H9 (cell line): ENCODE results near the gene MEP1A. TPM values are rescaled to one million over a fixed set of nuclear protein-coding genes. Genes with fewer than 3 reads are reported as not detected.

Experiments used
- DNase-seq: peaks from one replicate; pipeline ENCODE4 v3.0.0-alpha.2; 2017
- H2AFZ ChIP-seq: one replicate; pipeline ENCODE4 v1.6.1; 2013; ENCODE audit warnings: mild to moderate bottlenecking, low read length, control low read depth, moderate library complexity
- H2AK5ac ChIP-seq: 2 replicates; pipeline ENCODE4 v1.6.1; 2013; ENCODE audit warnings: low read length, control low read depth, mixed read lengths; ENCODE audit not compliant: insufficient read length
- H2BK120ac ChIP-seq: one replicate; pipeline ENCODE4 v1.6.1; 2013; ENCODE audit warnings: low read depth, mild to moderate bottlenecking, low read length, control low read depth, inconsistent platforms; ENCODE audit not compliant: poor library complexity, severe bottlenecking
- H2BK12ac ChIP-seq: 2 replicates; pipeline ENCODE4 v1.6.1; 2013; ENCODE audit warnings: low read length, control low read depth, mixed read lengths, low read depth; ENCODE audit not compliant: insufficient read length
- H2BK15ac ChIP-seq: 2 replicates; pipeline ENCODE4 v1.6.1; 2013; ENCODE audit warnings: low read depth, low read length, control low read depth
- H2BK20ac ChIP-seq: one replicate; pipeline ENCODE4 v1.6.1; 2013; ENCODE audit warnings: low read depth, mild to moderate bottlenecking, low read length, control low read depth, inconsistent platforms; ENCODE audit not compliant: poor library complexity, severe bottlenecking
- H2BK5ac ChIP-seq: 2 replicates; pipeline ENCODE4 v1.6.1; 2013; ENCODE audit warnings: low read length, control low read depth, mixed read lengths; ENCODE audit not compliant: insufficient read length
- H3K14ac ChIP-seq: 2 replicates; pipeline ENCODE4 v1.6.1; 2013; ENCODE audit warnings: low read length, control low read depth; ENCODE audit not compliant: insufficient read depth
- H3K18ac ChIP-seq: 2 replicates; pipeline ENCODE4 v1.6.1; 2013; ENCODE audit warnings: low read depth, mild to moderate bottlenecking, mixed read lengths, low read length, control low read depth; ENCODE audit not compliant: insufficient read length
- H3K23ac ChIP-seq: 2 replicates; pipeline ENCODE4 v1.6.1; 2013; ENCODE audit warnings: low read length, control low read depth, mixed read lengths, low read depth; ENCODE audit not compliant: insufficient read length
- H3K23me2 ChIP-seq: 2 replicates; pipeline ENCODE4 v1.6.1; 2013; ENCODE audit warnings: low read depth, mild to moderate bottlenecking, mixed read lengths, low read length, control low read depth; ENCODE audit not compliant: insufficient read length, poor library complexity, severe bottlenecking
- H3K27ac ChIP-seq: 2 replicates; pipeline ENCODE4 v1.5.1; 2013; ENCODE audit warnings: low read length, control low read depth, mixed read lengths, low read depth; ENCODE audit not compliant: insufficient read length
- H3K27me3 ChIP-seq: 2 replicates; pipeline ENCODE4 v1.6.1; 2013; ENCODE audit warnings: low read length, control low read depth, inconsistent platforms; ENCODE audit not compliant: insufficient read depth
- H3K4ac ChIP-seq: 2 replicates; pipeline ENCODE4 v1.6.1; 2013; ENCODE audit warnings: low read depth, mild to moderate bottlenecking, control low read depth, inconsistent platforms, low read length, moderate library complexity
- H3K4me1 ChIP-seq: 2 replicates; pipeline ENCODE4 v1.6.1; 2013; ENCODE audit warnings: low read length, control low read depth, inconsistent platforms; ENCODE audit not compliant: insufficient read depth
- H3K4me2 ChIP-seq: 2 replicates; pipeline ENCODE4 v1.6.1; 2013; ENCODE audit warnings: low read length, control low read depth, mixed read lengths; ENCODE audit not compliant: insufficient read length, insufficient read depth
- H3K56ac ChIP-seq: 2 replicates; pipeline ENCODE4 v1.6.1; 2013; ENCODE audit warnings: low read depth, mild to moderate bottlenecking, mixed read lengths, low read length, control low read depth; ENCODE audit not compliant: insufficient read length
- H3K79me1 ChIP-seq: 2 replicates; pipeline ENCODE4 v1.6.1; 2013; ENCODE audit warnings: low read depth, mild to moderate bottlenecking, moderate library complexity, low read length, control low read depth, inconsistent platforms; ENCODE audit not compliant: insufficient read depth, poor library complexity, severe bottlenecking
- H3K79me2 ChIP-seq: 2 replicates; pipeline ENCODE4 v1.6.1; 2013; ENCODE audit warnings: low read length, control low read depth, inconsistent platforms; ENCODE audit not compliant: insufficient read depth
- H3K9ac ChIP-seq: 2 replicates; pipeline ENCODE4 v1.6.1; 2013; ENCODE audit warnings: low read length, control low read depth, mixed read lengths; ENCODE audit not compliant: insufficient read length; ENCODE audit errors: extremely low read depth
- H3K9me3 ChIP-seq: one replicate; pipeline ENCODE4 v1.6.1; 2013; ENCODE audit warnings: low read depth, low read length, inconsistent platforms; ENCODE audit not compliant: control insufficient read depth
- H3T11ph ChIP-seq: one replicate; pipeline ENCODE4 v1.6.1; 2013; ENCODE audit warnings: mild to moderate bottlenecking, low read length, control low read depth, inconsistent platforms
- H4K20me1 ChIP-seq: one replicate; pipeline ENCODE4 v1.6.1; 2013; ENCODE audit not compliant: control insufficient read depth, insufficient read length, insufficient read depth
- H4K5ac ChIP-seq: 2 replicates; pipeline ENCODE4 v1.6.1; 2013; ENCODE audit warnings: low read depth, mild to moderate bottlenecking, mixed read lengths, low read length, control low read depth; ENCODE audit not compliant: insufficient read length
- H4K8ac ChIP-seq: replicated peaks from 2 replicates; pipeline ENCODE4 v1.6.1; 2013; ENCODE audit warnings: low read length, control low read depth, mixed read lengths, low read depth; ENCODE audit not compliant: insufficient read length
- H4K91ac ChIP-seq: 2 replicates; pipeline ENCODE4 v1.6.1; 2013; ENCODE audit warnings: low read depth, mild to moderate bottlenecking, moderate library complexity, mixed read lengths, low read length, control low read depth; ENCODE audit not compliant: insufficient read length
- H3K27ac Mint-ChIP-seq, 3 experiments: 2 replicates in 2 of 3; 3 replicates in 1 of 3; pipeline ENCODE4 v1.8.0; 2020 to 2021; ENCODE audit warnings: mixed read lengths in 3 of 3, mild to moderate bottlenecking in 1 of 3, moderate library complexity in 1 of 3
- H3K27me3 Mint-ChIP-seq: 2 replicates; pipeline ENCODE4 v1.8.0; 2021; ENCODE audit warnings: low read depth, mild to moderate bottlenecking, moderate library complexity, mixed read lengths
- H3K36me3 Mint-ChIP-seq, 3 experiments: 2 replicates in 2 of 3; 3 replicates in 1 of 3; pipeline ENCODE4 v1.8.0; 2020 to 2021; ENCODE audit warnings: low read depth in 3 of 3, mixed read lengths in 3 of 3; ENCODE audit not compliant: insufficient read depth in 1 of 3
- H3K4me1 Mint-ChIP-seq, 2 experiments: 2 replicates each; pipeline ENCODE4 v1.8.0; 2020; ENCODE audit warnings: mixed read lengths in 2 of 2
- H3K4me3 Mint-ChIP-seq, 2 experiments: 2 replicates in 1 of 2; 3 replicates in 1 of 2; pipeline ENCODE4 v1.8.0; 2020 to 2021; ENCODE audit warnings: mild to moderate bottlenecking in 2 of 2, mixed read lengths in 2 of 2, moderate library complexity in 1 of 2
- H3K9me3 Mint-ChIP-seq, 2 experiments: 2 replicates in 1 of 2; 3 replicates in 1 of 2; pipeline ENCODE4 v1.8.0; 2020; ENCODE audit warnings: mild to moderate bottlenecking in 2 of 2, mixed read lengths in 2 of 2, moderate library complexity in 1 of 2
- WGBS: extraction: QIAGEN DNeasy Blood & Tissue Kit; methylation state at CpG from one replicate; pipeline ENCODE4 v1.1.7; 2013; ENCODE audit warnings: missing lambda C conversion rate, low lambda C conversion rate, mixed read lengths; ENCODE audit not compliant: insufficient read length; ENCODE audit errors: extremely low coverage; 5-methylcytosine and 5-hydroxymethylcytosine counted together
- total RNA-seq: library from RNA; stranded (reverse); gene quantifications from 2 replicates; pipeline ENCODE4 v1.2.1, GENCODE V29; 2021
- TF ChIP-seq, protein P1 (sequence below): fragments of 200-600 bp; sonication (generic); conservative IDR thresholded peaks from 3 replicates; pipeline ENCODE4 v1.8.0; 2021; ENCODE audit warnings: antibody characterized with exemption, mild to moderate bottlenecking

The MEP1A gene
- total RNA-seq, 1 experiment from 2014 or later, result not detected

DNA sequence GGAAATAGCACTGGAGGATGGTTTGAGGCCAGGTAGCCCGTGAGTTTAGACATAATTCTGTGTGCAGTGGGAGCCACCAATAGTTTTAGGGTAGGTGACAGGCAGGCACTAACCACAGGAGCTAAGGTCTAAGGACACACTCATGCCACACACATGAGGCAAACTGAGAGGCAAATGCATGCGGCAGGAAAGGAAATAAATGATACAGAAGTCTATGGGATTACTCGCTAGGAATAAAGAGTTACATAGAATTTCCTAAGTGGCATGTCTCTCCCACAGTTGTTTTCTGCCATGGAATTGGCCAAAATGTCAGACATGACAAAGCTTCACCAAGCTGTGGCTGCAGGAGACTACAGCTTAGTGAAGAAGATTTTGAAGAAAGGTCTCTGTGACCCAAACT is 41.5 kb upstream of the MEP1A start:
- no peak overlapping the region for H4K91ac ChIP-seq
- H3K4me1 ChIP-seq, result peaks cover 2% of the 10 kb centered on the region; the same call in 1 of the 2 replicates
- Mint-ChIP-seq H3K27me3 (peaks cover 2% of the 10 kb centered on the region), H3K4me1 (peaks cover 18 to 19% of the 10 kb centered on the region in 2 experiments), H3K36me3 (no peaks in the 10 kb centered on the region), H3K27ac (no peak overlapping the region), H3K4me3 (no peak overlapping the region), H3K9me3 (no peaks in the 10 kb centered on the region)
- no peak overlapping the region for H2BK12ac ChIP-seq
- H3T11ph ChIP-seq, result no peak overlapping the region
- H2BK5ac ChIP-seq, result no peak overlapping the region
- no peak overlapping the region for H3K18ac ChIP-seq
- H3K79me2 ChIP-seq, result no peaks in the 10 kb centered on the region
- no peak overlapping the region for H3K56ac ChIP-seq
- WGBS, result no CpG with 5 or more reads among the region's 3 CpGs
- no peak overlapping the region for H3K27ac ChIP-seq
- no peak overlapping the region for H3K23ac ChIP-seq
- H2BK15ac ChIP-seq, result no peak overlapping the region
- no peaks in the 10 kb centered on the region for H3K79me1 ChIP-seq
- no peak overlapping the region for H3K9ac ChIP-seq
- H3K4me2 ChIP-seq, result no peak overlapping the region
- H4K8ac ChIP-seq, result no peak overlapping the region
- no peak overlapping the region for H4K5ac ChIP-seq
- no peak overlapping the region for H2AFZ ChIP-seq
- no peak overlapping the region for H2BK120ac ChIP-seq
- no peak overlapping the region for H3K14ac ChIP-seq
- no peak overlapping the region for H2BK20ac ChIP-seq
- DNase-seq, result no peak
- TF ChIP-seq, protein P1, sequence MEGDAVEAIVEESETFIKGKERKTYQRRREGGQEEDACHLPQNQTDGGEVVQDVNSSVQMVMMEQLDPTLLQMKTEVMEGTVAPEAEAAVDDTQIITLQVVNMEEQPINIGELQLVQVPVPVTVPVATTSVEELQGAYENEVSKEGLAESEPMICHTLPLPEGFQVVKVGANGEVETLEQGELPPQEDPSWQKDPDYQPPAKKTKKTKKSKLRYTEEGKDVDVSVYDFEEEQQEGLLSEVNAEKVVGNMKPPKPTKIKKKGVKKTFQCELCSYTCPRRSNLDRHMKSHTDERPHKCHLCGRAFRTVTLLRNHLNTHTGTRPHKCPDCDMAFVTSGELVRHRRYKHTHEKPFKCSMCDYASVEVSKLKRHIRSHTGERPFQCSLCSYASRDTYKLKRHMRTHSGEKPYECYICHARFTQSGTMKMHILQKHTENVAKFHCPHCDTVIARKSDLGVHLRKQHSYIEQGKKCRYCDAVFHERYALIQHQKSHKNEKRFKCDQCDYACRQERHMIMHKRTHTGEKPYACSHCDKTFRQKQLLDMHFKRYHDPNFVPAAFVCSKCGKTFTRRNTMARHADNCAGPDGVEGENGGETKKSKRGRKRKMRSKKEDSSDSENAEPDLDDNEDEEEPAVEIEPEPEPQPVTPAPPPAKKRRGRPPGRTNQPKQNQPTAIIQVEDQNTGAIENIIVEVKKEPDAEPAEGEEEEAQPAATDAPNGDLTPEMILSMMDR, result no peak
- no peak overlapping the region for H3K4ac ChIP-seq
- no peaks in the 10 kb centered on the region for H3K23me2 ChIP-seq
- H4K20me1 ChIP-seq, result no peaks in the 10 kb centered on the region
- H3K27me3 ChIP-seq, result no peaks in the 10 kb centered on the region
- no peak overlapping the region for H2AK5ac ChIP-seq
- no peaks in the 10 kb centered on the region for H3K9me3 ChIP-seq
